Measurements from ENCODE around the gene APOOL.

DNA sequence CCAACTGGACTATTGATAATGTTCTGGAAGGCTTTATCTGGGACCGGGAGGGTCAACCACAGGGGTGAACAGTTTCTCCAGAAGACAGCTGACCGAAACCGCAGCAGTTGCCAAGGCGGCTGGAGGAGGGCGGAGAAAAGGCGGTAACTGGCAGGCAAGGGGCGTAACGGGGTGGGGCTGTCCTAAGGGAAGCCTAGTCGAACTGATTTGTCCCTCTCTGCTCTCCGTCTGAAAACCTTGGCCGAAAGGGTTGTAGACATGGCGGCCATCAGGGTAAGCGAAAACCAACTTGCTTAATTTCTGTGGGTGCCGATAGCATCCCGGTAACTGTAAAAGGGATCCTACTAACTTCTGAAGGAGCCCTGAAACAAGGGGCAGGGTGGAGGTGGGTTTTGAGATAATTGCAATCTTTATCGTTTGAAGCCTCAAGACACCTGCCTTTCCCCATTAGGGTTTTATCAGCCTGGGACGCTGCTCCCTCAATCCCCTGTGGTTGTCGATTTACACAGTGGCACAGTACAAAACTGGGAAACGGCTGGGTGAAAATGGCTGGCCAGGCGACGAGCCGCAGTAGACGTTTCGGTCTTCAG lies at the start of gene APOOL:
- no peak for TF ChIP-seq EZH2 (IDR thresholded peaks at IDR 0.05; ENCODE audit: borderline replicate concordance, low read depth, low read length)
- no peak for TF ChIP-seq CHD1 (IDR thresholded peaks at IDR 0.05; ENCODE audit: low read length)
- TF ChIP-seq, protein P1, sequence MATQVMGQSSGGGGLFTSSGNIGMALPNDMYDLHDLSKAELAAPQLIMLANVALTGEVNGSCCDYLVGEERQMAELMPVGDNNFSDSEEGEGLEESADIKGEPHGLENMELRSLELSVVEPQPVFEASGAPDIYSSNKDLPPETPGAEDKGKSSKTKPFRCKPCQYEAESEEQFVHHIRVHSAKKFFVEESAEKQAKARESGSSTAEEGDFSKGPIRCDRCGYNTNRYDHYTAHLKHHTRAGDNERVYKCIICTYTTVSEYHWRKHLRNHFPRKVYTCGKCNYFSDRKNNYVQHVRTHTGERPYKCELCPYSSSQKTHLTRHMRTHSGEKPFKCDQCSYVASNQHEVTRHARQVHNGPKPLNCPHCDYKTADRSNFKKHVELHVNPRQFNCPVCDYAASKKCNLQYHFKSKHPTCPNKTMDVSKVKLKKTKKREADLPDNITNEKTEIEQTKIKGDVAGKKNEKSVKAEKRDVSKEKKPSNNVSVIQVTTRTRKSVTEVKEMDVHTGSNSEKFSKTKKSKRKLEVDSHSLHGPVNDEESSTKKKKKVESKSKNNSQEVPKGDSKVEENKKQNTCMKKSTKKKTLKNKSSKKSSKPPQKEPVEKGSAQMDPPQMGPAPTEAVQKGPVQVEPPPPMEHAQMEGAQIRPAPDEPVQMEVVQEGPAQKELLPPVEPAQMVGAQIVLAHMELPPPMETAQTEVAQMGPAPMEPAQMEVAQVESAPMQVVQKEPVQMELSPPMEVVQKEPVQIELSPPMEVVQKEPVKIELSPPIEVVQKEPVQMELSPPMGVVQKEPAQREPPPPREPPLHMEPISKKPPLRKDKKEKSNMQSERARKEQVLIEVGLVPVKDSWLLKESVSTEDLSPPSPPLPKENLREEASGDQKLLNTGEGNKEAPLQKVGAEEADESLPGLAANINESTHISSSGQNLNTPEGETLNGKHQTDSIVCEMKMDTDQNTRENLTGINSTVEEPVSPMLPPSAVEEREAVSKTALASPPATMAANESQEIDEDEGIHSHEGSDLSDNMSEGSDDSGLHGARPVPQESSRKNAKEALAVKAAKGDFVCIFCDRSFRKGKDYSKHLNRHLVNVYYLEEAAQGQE (IDR thresholded peaks at IDR 0.05; ENCODE audit: borderline replicate concordance) = peak; percentile 22; the same call in 1 of the 2 replicates
- TF ChIP-seq, protein P1 (CRISPR knock-in tag; IDR thresholded peaks at IDR 0.05; ENCODE audit: low read depth) = no peak
- peak; percentile 78 for TF ChIP-seq POLR2A (conservative IDR thresholded peaks at IDR 0.05)
- TF ChIP-seq SIRT6 (IDR thresholded peaks at IDR 0.05; ENCODE audit: low read depth, low read length) = no peak
- TF ChIP-seq, protein P2, sequence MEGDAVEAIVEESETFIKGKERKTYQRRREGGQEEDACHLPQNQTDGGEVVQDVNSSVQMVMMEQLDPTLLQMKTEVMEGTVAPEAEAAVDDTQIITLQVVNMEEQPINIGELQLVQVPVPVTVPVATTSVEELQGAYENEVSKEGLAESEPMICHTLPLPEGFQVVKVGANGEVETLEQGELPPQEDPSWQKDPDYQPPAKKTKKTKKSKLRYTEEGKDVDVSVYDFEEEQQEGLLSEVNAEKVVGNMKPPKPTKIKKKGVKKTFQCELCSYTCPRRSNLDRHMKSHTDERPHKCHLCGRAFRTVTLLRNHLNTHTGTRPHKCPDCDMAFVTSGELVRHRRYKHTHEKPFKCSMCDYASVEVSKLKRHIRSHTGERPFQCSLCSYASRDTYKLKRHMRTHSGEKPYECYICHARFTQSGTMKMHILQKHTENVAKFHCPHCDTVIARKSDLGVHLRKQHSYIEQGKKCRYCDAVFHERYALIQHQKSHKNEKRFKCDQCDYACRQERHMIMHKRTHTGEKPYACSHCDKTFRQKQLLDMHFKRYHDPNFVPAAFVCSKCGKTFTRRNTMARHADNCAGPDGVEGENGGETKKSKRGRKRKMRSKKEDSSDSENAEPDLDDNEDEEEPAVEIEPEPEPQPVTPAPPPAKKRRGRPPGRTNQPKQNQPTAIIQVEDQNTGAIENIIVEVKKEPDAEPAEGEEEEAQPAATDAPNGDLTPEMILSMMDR (IDR thresholded peaks at IDR 0.05 in 2 of 3, conservative IDR thresholded peaks at IDR 0.05 in 1 of 3; ENCODE audit: insufficient read depth in 2 of 3, low read depth in 1 of 3, low read length in 3 of 3) = no peak
